Fibroblast of skin of left quadriceps (primary cell): ENCODE measurements around the gene DPM3.
"Not testable (repeated sequence)": the region's sequence is repeated elsewhere in the genome, so short reads cannot be mapped to it uniquely, and the experiment has no call there.

ENCODE experiments used
- DNase-seq, 2 experiments: peaks; one replicate each; pipeline ENCODE4 v3.0.0-alpha.2; 2013; ENCODE audit warnings: low read depth in 2 of 2

DPM3 gene

GRCh38 chr1:155175281-155175926, 35.1 kb upstream of the DPM3 start:
- DNase-seq, result no peak

- peak in 1 of 2 experiments; percentile 12 for DNase-seq
Measured at GRCh38 chr1:155174324-155175280, 34.3 kb upstream of the DPM3 start.

- DNase-seq, result peak; percentile 43 to 46
Measured at GRCh38 chr1:155173478-155174323, 33.4 kb upstream of the DPM3 start, which contains the start of gene TRIM46. Gene TRIM46 (plus strand): TSS chr1:155173849. CDS start chr1:155173967, 118 bp downstream.

- DNase-seq, result peak; percentile 89 to 92
Measured at GRCh38 chr1:155172732-155173477, 32.6 kb upstream of the DPM3 start, which contains the start of gene KRTCAP2. Gene KRTCAP2 (minus strand): TSS chr1:155173304. CDS start chr1:155173224, 80 bp downstream.

- no peak for DNase-seq
Measured at GRCh38 chr1:155171836-155172731, 31.8 kb upstream of the DPM3 start.

- DNase-seq, result no peak
Measured at GRCh38 chr1:155170806-155171205, 30.5 kb upstream of the DPM3 start.

GRCh38 chr1:155170101-155170785, 29.9 kb upstream of the DPM3 start:
- no peak for DNase-seq

GRCh38 chr1:155169541-155169940, 29.2 kb upstream of the DPM3 start:
- DNase-seq, result no peak

- DNase-seq, result no peak
Measured at GRCh38 chr1:155168456-155169210, 28.3 kb upstream of the DPM3 start.

GRCh38 chr1:155168105-155168445, 27.7 kb upstream of the DPM3 start:
- DNase-seq, result not testable (repeated sequence)

GRCh38 chr1:155167166-155168104, 27.1 kb upstream of the DPM3 start:
- peak; percentile 47 to 48 for DNase-seq

GRCh38 chr1:155166471-155167165, 26.3 kb upstream of the DPM3 start:
- no peak for DNase-seq

GRCh38 chr1:155166051-155166470, 25.7 kb upstream of the DPM3 start:
- DNase-seq, result no peak

- DNase-seq, result not testable (repeated sequence)
Measured at GRCh38 chr1:155164625-155165024, 24.3 kb upstream of the DPM3 start.

- not testable (repeated sequence) for DNase-seq
Measured at GRCh38 chr1:155163785-155164184, 23.5 kb upstream of the DPM3 start.

GRCh38 chr1:155162631-155163030, 22.3 kb upstream of the DPM3 start:
- DNase-seq, result not testable (repeated sequence)

GRCh38 chr1:155160128-155160527, 19.8 kb upstream of the DPM3 start:
- DNase-seq, result no peak
